Measurements from ENCODE around the gene ETS1. TPM values are rescaled to one million over a fixed set of nuclear protein-coding genes. Genes with fewer than 3 reads are reported as not detected.

Gene ETS1
- total RNA-seq, 1 experiment from 2014 or later: 3.7 TPM

DNA sequence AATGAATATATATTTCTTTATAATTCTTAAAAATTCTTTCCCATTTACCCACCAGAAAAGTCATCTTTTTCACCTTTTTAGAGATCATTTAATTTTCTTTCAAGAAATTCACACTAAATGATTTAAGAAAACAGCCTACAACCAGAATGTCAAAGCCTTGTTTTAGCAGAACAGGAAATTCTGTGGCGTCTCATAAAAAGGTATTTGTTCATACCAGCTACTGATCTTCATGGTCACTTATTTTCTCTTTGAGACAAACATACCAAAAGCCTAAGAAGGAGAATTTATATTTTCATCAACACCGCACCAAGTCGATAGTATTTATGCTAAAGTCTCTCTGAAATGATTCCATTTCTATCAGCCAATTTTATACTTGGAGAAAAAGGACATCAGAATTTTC, 105.3 kb downstream of the ETS1 start:
- POLR2A ChIA-PET (ENCODE audit: low non-redundant PET): no interaction called here

DNA sequence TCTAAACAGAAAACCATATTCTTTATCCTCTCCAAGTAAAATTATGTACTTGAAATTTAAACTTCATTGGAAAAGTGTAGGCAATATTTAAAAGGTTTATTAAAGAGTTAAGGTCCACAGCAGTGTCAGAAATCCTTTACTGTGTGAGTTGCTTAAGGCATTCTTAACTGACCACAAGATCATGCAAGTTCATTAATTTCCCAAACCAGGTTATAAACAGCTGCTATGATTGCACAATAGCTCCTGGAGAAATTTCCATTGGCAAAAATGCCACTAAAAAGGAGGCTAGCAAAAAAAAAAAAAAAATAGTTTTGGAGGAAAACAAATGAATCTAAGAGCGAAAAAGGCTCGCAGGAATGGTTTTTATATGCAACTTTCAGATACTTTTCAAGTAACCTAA, 106.2 kb downstream of the ETS1 start:
- POLR2A ChIA-PET (ENCODE audit: low non-redundant PET): no interaction called here

More for the DNA sequence above, 105.3 kb downstream of the ETS1 start:
- no peak for DNase-seq (ENCODE audit: low spot score)
- H3K36me3 ChIP-seq (ENCODE audit: insufficient read depth, low read length, poor library complexity, severe bottlenecking): no peaks in the 10 kb centered on the region
- TF ChIP-seq EZH2 (IDR thresholded peaks at IDR 0.05; ENCODE audit: borderline replicate concordance, low read depth, low read length, poor library complexity, severe bottlenecking): no peak
- TF ChIP-seq, protein P1, sequence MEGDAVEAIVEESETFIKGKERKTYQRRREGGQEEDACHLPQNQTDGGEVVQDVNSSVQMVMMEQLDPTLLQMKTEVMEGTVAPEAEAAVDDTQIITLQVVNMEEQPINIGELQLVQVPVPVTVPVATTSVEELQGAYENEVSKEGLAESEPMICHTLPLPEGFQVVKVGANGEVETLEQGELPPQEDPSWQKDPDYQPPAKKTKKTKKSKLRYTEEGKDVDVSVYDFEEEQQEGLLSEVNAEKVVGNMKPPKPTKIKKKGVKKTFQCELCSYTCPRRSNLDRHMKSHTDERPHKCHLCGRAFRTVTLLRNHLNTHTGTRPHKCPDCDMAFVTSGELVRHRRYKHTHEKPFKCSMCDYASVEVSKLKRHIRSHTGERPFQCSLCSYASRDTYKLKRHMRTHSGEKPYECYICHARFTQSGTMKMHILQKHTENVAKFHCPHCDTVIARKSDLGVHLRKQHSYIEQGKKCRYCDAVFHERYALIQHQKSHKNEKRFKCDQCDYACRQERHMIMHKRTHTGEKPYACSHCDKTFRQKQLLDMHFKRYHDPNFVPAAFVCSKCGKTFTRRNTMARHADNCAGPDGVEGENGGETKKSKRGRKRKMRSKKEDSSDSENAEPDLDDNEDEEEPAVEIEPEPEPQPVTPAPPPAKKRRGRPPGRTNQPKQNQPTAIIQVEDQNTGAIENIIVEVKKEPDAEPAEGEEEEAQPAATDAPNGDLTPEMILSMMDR (conservative IDR thresholded peaks at IDR 0.05; ENCODE audit: low read depth, low read length): no peak
- no TSS peak for BruUV-seq (replicated peaks)
- intact Hi-C loops (cut with micrococcal nuclease; ENCODE audit: unreplicated experiment): no loop called here
- no peaks in the 10 kb centered on the region for H3K4me1 ChIP-seq (ENCODE audit: insufficient read depth, low read length, poor library complexity, severe bottlenecking)
- H3K27ac ChIP-seq (ENCODE audit: low read depth, low read length, poor library complexity, severe bottlenecking): no peak overlapping the region
- CTCF ChIA-PET: no interaction called here
- peaks cover 12% of the 10 kb centered on the region for H3K27me3 ChIP-seq (replicated peaks; ENCODE audit: insufficient read depth, low read depth, low read length, poor library complexity)
- H3K4me3 ChIP-seq (ENCODE audit: low read depth, low read length, poor library complexity, severe bottlenecking): no peak overlapping the region
- H3K9me3 ChIP-seq (ENCODE audit: low read depth, low read length, poor library complexity, severe bottlenecking): no peaks in the 10 kb centered on the region

DNA sequence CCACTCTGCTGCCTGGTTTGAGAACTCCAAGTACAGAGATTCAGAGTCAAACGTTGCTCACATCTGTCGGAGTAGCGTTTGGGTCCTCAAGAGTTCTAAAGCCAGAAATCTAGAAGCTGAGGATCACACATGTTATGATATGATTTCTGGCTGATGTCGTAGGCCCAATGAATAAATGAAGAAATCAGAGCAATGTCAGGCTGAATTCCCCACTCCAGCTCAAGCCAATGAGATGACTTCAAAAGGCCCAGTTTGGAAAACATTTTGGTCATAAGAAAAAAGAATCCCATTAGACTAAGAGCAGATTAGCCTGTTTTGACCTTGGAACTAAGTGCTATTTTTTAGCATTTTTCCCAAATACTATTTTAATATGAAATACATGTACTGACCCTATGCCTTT, 106.7 kb downstream of the ETS1 start:
- no peaks in the 10 kb centered on the region for H3K9me3 ChIP-seq (ENCODE audit: low read depth, low read length, poor library complexity, severe bottlenecking)
- intact Hi-C loops (cut with micrococcal nuclease; ENCODE audit: unreplicated experiment): no loop called here
- no peak overlapping the region for H3K27ac ChIP-seq (ENCODE audit: low read depth, low read length, poor library complexity, severe bottlenecking)
- POLR2A ChIA-PET (ENCODE audit: low non-redundant PET): no interaction called here
- TF ChIP-seq, protein P1 (conservative IDR thresholded peaks at IDR 0.05; ENCODE audit: low read depth, low read length): no peak
- TF ChIP-seq EZH2 (IDR thresholded peaks at IDR 0.05; ENCODE audit: borderline replicate concordance, low read depth, low read length, poor library complexity, severe bottlenecking): no peak
- H3K4me3 ChIP-seq (ENCODE audit: low read depth, low read length, poor library complexity, severe bottlenecking): no peak overlapping the region
- CTCF ChIA-PET: no interaction called here
- H3K27me3 ChIP-seq (replicated peaks; ENCODE audit: insufficient read depth, low read depth, low read length, poor library complexity): peaks cover 12% of the 10 kb centered on the region
- no TSS peak for BruUV-seq (replicated peaks)
- DNase-seq (ENCODE audit: low spot score): no peak
- no peaks in the 10 kb centered on the region for H3K4me1 ChIP-seq (ENCODE audit: insufficient read depth, low read length, poor library complexity, severe bottlenecking)
- no peaks in the 10 kb centered on the region for H3K36me3 ChIP-seq (ENCODE audit: insufficient read depth, low read length, poor library complexity, severe bottlenecking)

More for the DNA sequence above, 106.2 kb downstream of the ETS1 start:
- no peak for TF ChIP-seq EZH2 (IDR thresholded peaks at IDR 0.05; ENCODE audit: borderline replicate concordance, low read depth, low read length, poor library complexity, severe bottlenecking)
- TF ChIP-seq, protein P1 (conservative IDR thresholded peaks at IDR 0.05; ENCODE audit: low read depth, low read length): no peak
- CTCF ChIA-PET: no interaction called here
- Histone ChIP-seq H3K27ac (ENCODE audit: low read depth, low read length, poor library complexity, severe bottlenecking) (no peak overlapping the region), H3K4me3 (ENCODE audit: low read depth, low read length, poor library complexity, severe bottlenecking) (no peak overlapping the region), H3K36me3 (ENCODE audit: insufficient read depth, low read length, poor library complexity, severe bottlenecking) (no peaks in the 10 kb centered on the region), H3K9me3 (ENCODE audit: low read depth, low read length, poor library complexity, severe bottlenecking) (no peaks in the 10 kb centered on the region), H3K27me3 (replicated peaks; ENCODE audit: insufficient read depth, low read depth, low read length, poor library complexity) (peaks cover 12% of the 10 kb centered on the region), H3K4me1 (ENCODE audit: insufficient read depth, low read length, poor library complexity, severe bottlenecking) (no peaks in the 10 kb centered on the region)
- no peak for DNase-seq (ENCODE audit: low spot score)
- intact Hi-C loops (cut with micrococcal nuclease; ENCODE audit: unreplicated experiment): no loop called here
- BruUV-seq (replicated peaks): no TSS peak

Data from A673 (cell line).